ENCODE data around the gene VPS35. TPM values are rescaled to one million over a fixed set of nuclear protein-coding genes. Genes with fewer than 3 reads are reported as not detected.
"Not testable (repeated sequence)": the region's sequence is repeated elsewhere in the genome, so short reads cannot be mapped to it uniquely, and the experiment has no call there.

VPS35 gene
- total RNA-seq, 1 experiment from 2014 or later = 70.4 TPM

GRCh38 chr16:46627746-46628145 lies 61.2 kb downstream of the VPS35 start:
- Histone ChIP-seq H2AFZ (ENCODE audit: low read length) (no peak overlapping the region), H2BK20ac (ENCODE audit: low read depth, low read length, poor library complexity, severe bottlenecking) (no peak overlapping the region), H4K20me1 (ENCODE audit: control insufficient read depth, insufficient read depth, insufficient read length) (no peaks in the 10 kb centered on the region), H4K8ac (replicated peaks; ENCODE audit: insufficient read length, low read depth, low read length) (no peak overlapping the region), H3K14ac (ENCODE audit: insufficient read depth, low read length) (no peak overlapping the region), H3K4ac (ENCODE audit: low read depth, low read length) (no peak overlapping the region), H2BK15ac (ENCODE audit: low read depth, low read length) (no peak overlapping the region), H3K79me1 (ENCODE audit: insufficient read depth, low read depth, low read length, poor library complexity, severe bottlenecking) (no peaks in the 10 kb centered on the region), H3K9me3 (ENCODE audit: control insufficient read depth, low read depth, low read length) (no peaks in the 10 kb centered on the region), H4K5ac (ENCODE audit: insufficient read length, low read depth, low read length) (no peak overlapping the region), H2BK120ac (ENCODE audit: low read depth, low read length, poor library complexity, severe bottlenecking) (no peak overlapping the region), H3T11ph (ENCODE audit: low read length) (no peak overlapping the region), H3K27me3 (ENCODE audit: insufficient read depth, low read length) (no peaks in the 10 kb centered on the region), H3K56ac (ENCODE audit: insufficient read length, low read depth, low read length) (no peak overlapping the region), H3K4me1 (ENCODE audit: insufficient read depth, low read length) (no peaks in the 10 kb centered on the region), H3K23me2 (ENCODE audit: insufficient read length, low read depth, low read length, poor library complexity, severe bottlenecking) (no peaks in the 10 kb centered on the region), H3K23ac (ENCODE audit: insufficient read length, low read depth, low read length) (no peak overlapping the region), H3K27ac (ENCODE audit: insufficient read length, low read depth, low read length) (no peak overlapping the region), H2BK5ac (ENCODE audit: insufficient read length, low read length) (no peak overlapping the region), H4K91ac (ENCODE audit: insufficient read length, low read depth, low read length) (no peak overlapping the region), H3K9ac (ENCODE audit: extremely low read depth, insufficient read length, low read length) (no peak overlapping the region), H3K4me2 (ENCODE audit: insufficient read depth, insufficient read length, low read length) (no peak overlapping the region), H3K79me2 (ENCODE audit: insufficient read depth, low read length) (no peaks in the 10 kb centered on the region), H3K18ac (ENCODE audit: insufficient read length, low read depth, low read length) (no peak overlapping the region), H2BK12ac (ENCODE audit: insufficient read length, low read depth, low read length) (no peak overlapping the region), H2AK5ac (ENCODE audit: insufficient read length, low read length) (no peak overlapping the region)
- WGBS (ENCODE audit: extremely low coverage, insufficient read length, low lambda C conversion rate) = no CpG with 5 or more reads among the region's 5 CpGs
- H3K4me3 Mint-ChIP-seq = no peak overlapping the region
- no peak for DNase-seq
- H3K36me3 Mint-ChIP-seq (ENCODE audit: insufficient read depth in 1 of 3, low read depth in 3 of 3) = no peaks in the 10 kb centered on the region
- no peaks in the 10 kb centered on the region for H3K9me3 Mint-ChIP-seq
- peaks cover 19 to 21% of the 10 kb centered on the region in 2 experiments for H3K4me1 Mint-ChIP-seq
- no peak overlapping the region for H3K27ac Mint-ChIP-seq
- H3K27me3 Mint-ChIP-seq (ENCODE audit: low read depth) = peaks cover 1% of the 10 kb centered on the region; the same call in 1 of the 2 replicates
- no peak for TF ChIP-seq CTCF (conservative IDR thresholded peaks at IDR 0.05)

GRCh38 chr16:46626681-46627080 lies 62.3 kb downstream of the VPS35 start:
- not testable (repeated sequence) for H2BK12ac ChIP-seq (ENCODE audit: insufficient read length, low read depth, low read length); H3K27ac Mint-ChIP-seq

More at GRCh38 chr16:46626681-46627080, 62.3 kb downstream of the VPS35 start:
- H3K27me3 Mint-ChIP-seq (ENCODE audit: low read depth); H3K27me3 ChIP-seq (ENCODE audit: insufficient read depth, low read length); H4K91ac ChIP-seq (ENCODE audit: insufficient read length, low read depth, low read length); H2BK15ac ChIP-seq (ENCODE audit: low read depth, low read length); H3K23me2 ChIP-seq (ENCODE audit: insufficient read length, low read depth, low read length, poor library complexity, severe bottlenecking); H3K9me3 Mint-ChIP-seq; H3K9ac ChIP-seq (ENCODE audit: extremely low read depth, insufficient read length, low read length); H4K5ac ChIP-seq (ENCODE audit: insufficient read length, low read depth, low read length); H3K56ac ChIP-seq (ENCODE audit: insufficient read length, low read depth, low read length); H3K14ac ChIP-seq (ENCODE audit: insufficient read depth, low read length); H3K79me2 ChIP-seq (ENCODE audit: insufficient read depth, low read length); H4K8ac ChIP-seq (replicated peaks; ENCODE audit: insufficient read length, low read depth, low read length); H2BK5ac ChIP-seq (ENCODE audit: insufficient read length, low read length); H3K79me1 ChIP-seq (ENCODE audit: insufficient read depth, low read depth, low read length, poor library complexity, severe bottlenecking); H2BK20ac ChIP-seq (ENCODE audit: low read depth, low read length, poor library complexity, severe bottlenecking); H3K23ac ChIP-seq (ENCODE audit: insufficient read length, low read depth, low read length); H3K27ac ChIP-seq (ENCODE audit: insufficient read length, low read depth, low read length); DNase-seq; H3K4me1 ChIP-seq (ENCODE audit: insufficient read depth, low read length); H3K4me2 ChIP-seq (ENCODE audit: insufficient read depth, insufficient read length, low read length); H2AFZ ChIP-seq (ENCODE audit: low read length); H3K4me3 Mint-ChIP-seq; H3K18ac ChIP-seq (ENCODE audit: insufficient read length, low read depth, low read length); H3K36me3 Mint-ChIP-seq (ENCODE audit: insufficient read depth in 1 of 3, low read depth in 3 of 3); H2AK5ac ChIP-seq (ENCODE audit: insufficient read length, low read length); H3K9me3 ChIP-seq (ENCODE audit: control insufficient read depth, low read depth, low read length); H4K20me1 ChIP-seq (ENCODE audit: control insufficient read depth, insufficient read depth, insufficient read length); H3K4ac ChIP-seq (ENCODE audit: low read depth, low read length); H2BK120ac ChIP-seq (ENCODE audit: low read depth, low read length, poor library complexity, severe bottlenecking); H3T11ph ChIP-seq (ENCODE audit: low read length): not testable (repeated sequence)
- no CpG with 5 or more reads among the region's 22 CpGs for WGBS (ENCODE audit: extremely low coverage, insufficient read length, low lambda C conversion rate)
- peaks cover 12 to 13% of the 10 kb centered on the region in 2 experiments for H3K4me1 Mint-ChIP-seq
